IgD-negative memory B cell (primary cell): ENCODE measurements around the gene NUB1. TPM values are rescaled to one million over a fixed set of nuclear protein-coding genes. Genes with fewer than 3 reads are reported as not detected.

Source experiments
- H3K27ac Mint-ChIP-seq, 3 donors: one replicate each; pipeline ENCODE4 v1.8.0; 2020 to 2022; ENCODE audit warnings: mild to moderate bottlenecking in 3 of 3, mixed read lengths in 3 of 3, moderate library complexity in 1 of 3
- H3K27me3 Mint-ChIP-seq: one replicate; pipeline ENCODE4 v1.8.0; 2021; ENCODE audit warnings: mixed read lengths
- H3K36me3 Mint-ChIP-seq: one replicate; pipeline ENCODE4 v1.8.0; 2020; ENCODE audit warnings: mild to moderate bottlenecking, mixed read lengths
- H3K4me1 Mint-ChIP-seq, 3 donors: one replicate each; pipeline ENCODE4 v1.8.0; 2020 to 2022; ENCODE audit warnings: mixed read lengths in 3 of 3, mild to moderate bottlenecking in 1 of 3
- H3K4me3 Mint-ChIP-seq, 4 donors: one replicate each; pipeline ENCODE4 v1.8.0; 2020 to 2022; ENCODE audit warnings: mild to moderate bottlenecking in 4 of 4, mixed read lengths in 4 of 4, moderate library complexity in 3 of 4
- H3K9me3 Mint-ChIP-seq, 3 donors: one replicate each; pipeline ENCODE4 v1.8.0; 2020 to 2021; ENCODE audit warnings: mixed read lengths in 3 of 3, mild to moderate bottlenecking in 1 of 3
- polyA plus RNA-seq: library from polyadenylated mRNA; unstranded; fragments of 300-500 nt; fragmentation: Illumina TruSeq; gene quantifications from one replicate; pipeline ENCODE4 v1.2.3, GENCODE V29; 2021

NUB1 gene
- polyA plus RNA-seq, 1 donor from 2014 or later = 82.8 TPM

DNA sequence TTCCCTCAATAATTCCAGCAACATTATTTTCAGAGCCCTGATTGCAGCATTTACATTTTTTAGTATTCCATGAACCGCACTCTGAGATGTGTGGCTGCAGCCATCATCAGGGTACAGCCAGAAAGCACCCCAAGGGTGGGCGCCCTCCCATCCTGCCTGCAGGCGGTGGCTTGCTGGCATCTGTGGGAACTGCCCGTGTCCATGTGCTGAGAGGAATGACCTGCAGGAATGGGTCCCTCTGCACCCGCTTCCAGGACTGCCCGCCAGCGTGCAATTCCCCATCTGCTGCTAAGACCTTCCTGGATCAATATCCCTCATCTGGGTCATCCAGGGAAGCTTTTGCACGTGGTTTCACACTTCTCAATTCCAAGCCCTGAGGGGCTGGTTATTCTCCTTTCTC lies 32.8 kb upstream of the NUB1 start:
- peaks cover 26% of the 10 kb centered on the region for H3K27me3 Mint-ChIP-seq
- no peak overlapping the region for H3K4me3 Mint-ChIP-seq
- H3K36me3 Mint-ChIP-seq = no peaks in the 10 kb centered on the region
- no peaks in the 10 kb centered on the region for H3K9me3 Mint-ChIP-seq
- peak overlapping the region in 1 of 3 donors; percentile 79 for H3K27ac Mint-ChIP-seq
- peaks cover 0 to 4% (median 2%) of the 10 kb centered on the region in 3 donors for H3K4me1 Mint-ChIP-seq

GRCh38 chr7:151309311-151309710 lies 32.3 kb upstream of the NUB1 start:
- Mint-ChIP-seq H3K9me3 (no peaks in the 10 kb centered on the region), H3K36me3 (no peaks in the 10 kb centered on the region), H3K27me3 (peaks cover 23% of the 10 kb centered on the region), H3K27ac (peak overlapping the region in 1 of 3 donors; percentile 79), H3K4me3 (no peak overlapping the region), H3K4me1 (peaks cover 0 to 4% (median 2%) of the 10 kb centered on the region in 3 donors)

GRCh38 chr7:151310578-151310977 lies 31.0 kb upstream of the NUB1 start:
- H3K27ac Mint-ChIP-seq = peak overlapping the region in 1 of 3 donors; percentile 13
- peaks cover 12% of the 10 kb centered on the region for H3K27me3 Mint-ChIP-seq
- no peaks in the 10 kb centered on the region for H3K36me3 Mint-ChIP-seq
- no peaks in the 10 kb centered on the region for H3K9me3 Mint-ChIP-seq
- H3K4me3 Mint-ChIP-seq = no peak overlapping the region
- peaks cover 0 to 3% (median 2%) of the 10 kb centered on the region in 3 donors for H3K4me1 Mint-ChIP-seq

DNA sequence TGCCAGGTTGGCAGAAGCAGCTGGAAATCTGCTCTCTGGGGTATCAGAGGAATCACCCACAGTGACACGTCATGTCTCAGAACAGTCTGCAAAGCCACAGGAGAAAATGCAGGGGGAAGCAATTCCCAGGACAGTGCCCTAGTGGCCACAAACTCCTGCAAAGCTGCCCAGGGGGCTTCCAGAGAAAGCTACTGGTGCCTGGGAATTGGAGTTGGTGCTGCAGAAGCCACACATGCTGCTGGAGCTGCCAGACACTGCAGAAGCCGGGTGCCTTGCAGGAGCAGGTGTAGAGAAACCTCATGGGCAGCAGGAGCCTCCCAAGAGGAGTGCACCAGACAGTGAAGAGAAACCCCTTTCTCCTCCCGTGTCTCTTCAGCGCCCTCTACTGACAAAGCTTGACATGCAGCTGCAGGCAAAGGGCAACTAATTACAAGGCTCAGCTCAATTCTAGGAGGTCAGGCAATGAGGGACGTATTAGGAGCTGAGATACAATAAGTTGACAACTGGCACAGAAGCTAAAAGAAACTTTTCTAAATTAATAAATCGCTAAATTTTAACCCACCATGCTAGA lies 30.2 kb upstream of the NUB1 start:
- Mint-ChIP-seq H3K36me3 (no peaks in the 10 kb centered on the region), H3K4me3 (no peak overlapping the region), H3K27me3 (peaks cover 8% of the 10 kb centered on the region), H3K4me1 (peaks cover 0 to 3% (median 2%) of the 10 kb centered on the region in 3 donors), H3K9me3 (no peaks in the 10 kb centered on the region), H3K27ac (no peak overlapping the region)

DNA sequence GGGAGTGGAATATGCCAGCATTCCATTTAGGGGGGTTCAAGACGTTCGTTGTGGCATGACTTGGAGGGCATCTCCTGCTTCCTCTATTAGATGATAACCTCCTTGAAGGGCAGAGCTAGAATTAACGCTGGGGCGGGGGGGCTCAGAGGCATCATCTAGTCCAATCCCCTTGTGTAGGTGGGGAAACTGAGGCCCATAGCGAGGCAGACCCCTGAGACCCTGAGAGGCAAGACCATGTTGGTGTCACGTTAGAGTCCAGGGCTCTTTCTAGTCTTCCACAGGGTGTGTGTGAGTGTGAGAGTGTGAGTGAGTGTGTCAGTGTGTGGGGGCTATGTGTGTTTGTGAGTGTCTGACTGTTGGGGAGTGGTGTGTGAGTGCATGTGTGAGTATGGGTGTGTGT lies 29.3 kb upstream of the NUB1 start:
- no peak overlapping the region for H3K27ac Mint-ChIP-seq
- no peak overlapping the region for H3K4me3 Mint-ChIP-seq
- H3K9me3 Mint-ChIP-seq = no peaks in the 10 kb centered on the region
- no peaks in the 10 kb centered on the region for H3K36me3 Mint-ChIP-seq
- H3K4me1 Mint-ChIP-seq = peaks cover 0 to 3% (median 2%) of the 10 kb centered on the region in 3 donors
- H3K27me3 Mint-ChIP-seq = peaks cover 7% of the 10 kb centered on the region

GRCh38 chr7:151312831-151313809 lies 28.5 kb upstream of the NUB1 start:
- Mint-ChIP-seq H3K27ac (no peak overlapping the region), H3K4me3 (no peak overlapping the region), H3K4me1 (peaks cover 0 to 3% (median 2%) of the 10 kb centered on the region in 3 donors), H3K27me3 (peaks cover 5% of the 10 kb centered on the region), H3K36me3 (peaks cover 1% of the 10 kb centered on the region), H3K9me3 (no peaks in the 10 kb centered on the region)

- Mint-ChIP-seq H3K27me3 (peaks cover 5% of the 10 kb centered on the region), H3K9me3 (peaks cover 2 to 4% (median 3%) of the 10 kb centered on the region in 3 donors), H3K4me3 (no peak overlapping the region), H3K36me3 (peaks cover 3% of the 10 kb centered on the region), H3K4me1 (peaks cover 0 to 3% (median 2%) of the 10 kb centered on the region in 3 donors), H3K27ac (no peak overlapping the region)
Observed at GRCh38 chr7:151313857-151314256, 27.8 kb upstream of the NUB1 start.

DNA sequence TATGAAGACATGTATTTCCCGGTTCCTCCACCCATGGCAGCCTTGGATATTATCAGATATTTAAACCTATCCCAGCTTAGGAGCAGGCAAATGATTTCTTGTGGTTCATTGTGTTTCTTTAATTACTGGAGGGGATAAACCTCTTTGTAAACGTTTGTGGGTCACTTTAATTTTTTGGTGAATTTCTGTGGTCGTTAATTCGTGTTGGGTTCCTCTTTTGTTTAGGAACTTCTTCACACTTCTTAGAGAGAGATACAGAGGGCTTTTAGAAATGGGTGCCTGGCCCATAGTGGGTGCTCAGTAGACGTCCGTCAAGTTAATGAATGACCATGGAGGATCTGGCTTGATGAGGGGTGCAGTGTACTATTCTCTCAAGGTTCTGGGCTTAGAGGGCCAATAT lies 27.2 kb upstream of the NUB1 start:
- Mint-ChIP-seq H3K27me3 (peaks cover 2% of the 10 kb centered on the region), H3K4me3 (no peak overlapping the region), H3K27ac (peak overlapping the region in 1 of 3 donors; percentile 9), H3K4me1 (peaks cover 0 to 3% (median 2%) of the 10 kb centered on the region in 3 donors), H3K9me3 (peaks cover 2 to 9% (median 8%) of the 10 kb centered on the region in 3 donors), H3K36me3 (peaks cover 3% of the 10 kb centered on the region)

DNA sequence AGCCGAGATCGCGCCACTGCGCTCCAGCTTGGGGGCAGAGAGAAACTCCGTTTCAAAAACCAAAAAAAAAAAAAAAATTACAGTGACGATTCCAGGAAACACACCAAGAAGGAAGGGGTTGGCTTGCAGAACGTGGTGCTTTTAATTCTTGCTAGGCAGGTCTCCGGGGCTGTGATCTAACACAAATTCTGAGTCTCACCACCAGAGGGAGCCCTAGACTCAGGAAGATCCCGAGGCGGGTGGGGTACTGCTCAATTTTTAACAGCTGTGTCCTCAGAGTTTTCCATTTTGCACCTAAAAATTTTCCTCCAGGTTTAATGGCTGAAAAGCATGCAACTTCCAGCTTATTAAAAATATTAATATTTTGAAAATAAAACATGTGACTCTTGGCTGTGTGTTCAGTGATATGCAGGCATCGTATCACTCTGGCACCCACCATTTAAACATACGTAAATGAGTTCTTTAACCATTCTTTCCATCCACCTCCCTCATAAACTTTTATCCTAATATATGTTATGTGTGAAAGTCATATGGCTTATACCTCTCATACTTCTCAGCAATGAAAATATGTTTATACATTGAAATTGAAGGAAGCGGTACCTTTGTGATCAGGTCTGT lies 26.5 kb upstream of the NUB1 start:
- peak overlapping the region in 1 of 3 donors; percentile 78 for H3K27ac Mint-ChIP-seq
- no peaks in the 10 kb centered on the region for H3K27me3 Mint-ChIP-seq
- H3K36me3 Mint-ChIP-seq = peaks cover 3% of the 10 kb centered on the region
- H3K4me1 Mint-ChIP-seq = peaks cover 0 to 3% (median 2%) of the 10 kb centered on the region in 3 donors
- H3K4me3 Mint-ChIP-seq = no peak overlapping the region
- peaks cover 2 to 13% (median 9%) of the 10 kb centered on the region in 3 donors for H3K9me3 Mint-ChIP-seq

GRCh38 chr7:151316896-151317295 lies 24.7 kb upstream of the NUB1 start:
- peaks cover 3% of the 10 kb centered on the region for H3K36me3 Mint-ChIP-seq
- H3K27me3 Mint-ChIP-seq = no peaks in the 10 kb centered on the region
- no peak overlapping the region for H3K4me3 Mint-ChIP-seq
- H3K4me1 Mint-ChIP-seq = peaks cover 0 to 3% (median 2%) of the 10 kb centered on the region in 3 donors
- peaks cover 2 to 13% (median 9%) of the 10 kb centered on the region in 3 donors for H3K9me3 Mint-ChIP-seq
- no peak overlapping the region for H3K27ac Mint-ChIP-seq

DNA sequence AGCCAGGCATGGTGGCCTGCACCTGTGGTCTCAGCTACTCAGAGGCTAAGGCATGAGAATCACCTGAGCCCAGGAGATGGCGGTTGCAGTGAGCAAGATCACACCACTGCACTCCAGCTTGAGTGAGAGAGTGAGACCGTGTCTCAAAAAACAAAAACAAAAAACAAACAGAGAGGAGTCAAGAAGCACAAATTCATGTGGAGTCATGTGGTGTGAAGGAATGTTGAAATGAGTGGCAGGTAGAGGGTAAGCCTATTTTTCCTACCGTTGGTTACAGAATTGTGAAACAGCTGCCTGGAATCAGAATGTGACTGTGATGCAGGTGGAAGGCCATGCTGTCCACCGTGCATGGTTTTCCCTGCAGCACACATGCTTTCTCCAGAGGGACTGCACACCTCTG lies 23.7 kb upstream of the NUB1 start:
- Mint-ChIP-seq H3K9me3 (peaks cover 2 to 13% (median 9%) of the 10 kb centered on the region in 3 donors), H3K27ac (no peak overlapping the region), H3K27me3 (no peaks in the 10 kb centered on the region), H3K36me3 (peaks cover 3% of the 10 kb centered on the region), H3K4me1 (peaks cover 0 to 3% (median 2%) of the 10 kb centered on the region in 3 donors), H3K4me3 (no peak overlapping the region)

DNA sequence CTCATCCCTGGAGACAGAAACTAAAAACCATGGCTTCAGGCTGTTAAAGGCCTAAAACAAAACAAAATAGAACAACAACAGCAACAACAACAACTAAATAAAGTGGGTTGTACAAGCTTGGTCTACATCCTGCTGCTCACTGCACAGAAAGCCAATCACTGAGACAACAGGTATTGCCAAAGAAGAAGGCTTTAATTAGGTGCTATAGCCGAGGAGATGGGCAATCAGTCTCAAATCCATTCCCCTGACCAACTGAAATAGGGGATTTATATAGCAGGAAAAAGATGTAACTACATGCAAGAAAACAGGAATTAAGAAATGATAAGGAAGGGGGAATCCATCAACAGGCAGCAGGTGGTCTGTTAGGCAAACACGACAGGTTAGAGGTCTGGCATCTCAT lies 22.4 kb upstream of the NUB1 start:
- no peak overlapping the region for H3K27ac Mint-ChIP-seq
- peaks cover 2 to 13% (median 9%) of the 10 kb centered on the region in 3 donors for H3K9me3 Mint-ChIP-seq
- H3K4me3 Mint-ChIP-seq = peak overlapping the region in 1 of 4 donors; percentile 18
- H3K4me1 Mint-ChIP-seq = peaks cover 0 to 3% (median 2%) of the 10 kb centered on the region in 3 donors
- no peaks in the 10 kb centered on the region for H3K27me3 Mint-ChIP-seq
- peaks cover 3% of the 10 kb centered on the region for H3K36me3 Mint-ChIP-seq

DNA sequence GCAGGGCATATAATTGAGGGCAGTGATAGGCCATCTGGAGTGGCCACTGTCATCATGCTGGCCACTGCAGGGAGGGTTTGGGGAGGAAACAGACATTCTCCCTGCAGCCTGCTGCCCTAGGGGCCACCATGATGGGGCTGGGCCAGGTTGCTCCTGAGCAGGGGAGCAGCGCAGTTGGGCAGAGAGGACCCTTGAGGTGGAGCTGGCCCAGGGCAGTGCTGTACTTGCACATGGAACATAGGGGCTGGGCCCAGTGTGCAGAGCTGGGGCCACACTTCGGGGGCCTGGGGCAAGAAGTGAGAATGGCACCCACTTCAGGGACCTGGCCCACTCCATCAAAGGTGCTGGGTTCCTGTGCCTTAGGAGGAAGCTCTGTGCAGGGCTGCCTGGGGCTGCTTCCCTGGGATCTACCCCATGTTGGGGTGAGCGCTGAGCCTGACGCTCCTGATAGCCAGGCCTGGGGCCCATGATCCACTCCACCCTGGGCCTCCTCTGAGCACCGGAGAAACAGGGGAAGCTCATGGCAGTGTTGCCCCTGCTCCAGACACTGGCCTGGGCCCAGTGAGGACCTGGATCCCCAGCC lies 21.3 kb upstream of the NUB1 start:
- no peaks in the 10 kb centered on the region for H3K4me1 Mint-ChIP-seq

GRCh38 chr7:151321341-151321740 lies 20.3 kb upstream of the NUB1 start:
- Mint-ChIP-seq H3K27ac (no peak overlapping the region), H3K4me1 (no peaks in the 10 kb centered on the region), H3K9me3 (peaks cover 2 to 13% (median 9%) of the 10 kb centered on the region in 3 donors), H3K36me3 (peaks cover 3% of the 10 kb centered on the region), H3K27me3 (peaks cover 1% of the 10 kb centered on the region), H3K4me3 (no peak overlapping the region)

More for the DNA sequence above, 21.3 kb upstream of the NUB1 start:
- Mint-ChIP-seq H3K36me3 (peaks cover 3% of the 10 kb centered on the region), H3K27me3 (peaks cover 1% of the 10 kb centered on the region), H3K4me3 (no peak overlapping the region), H3K9me3 (peaks cover 2 to 13% (median 9%) of the 10 kb centered on the region in 3 donors), H3K27ac (no peak overlapping the region)
